Hematopoietic multipotent progenitor cell treated with erythropoietin and hydrocortisone succinate and interleukin-3 and kit ligand, for 8 days (in vitro differentiated cells): ENCODE results near the gene TMEM232.
"Not testable (repeated sequence)": the region's sequence is repeated elsewhere in the genome, so short reads cannot be mapped to it uniquely, and the experiment has no call there.

Source experiments
- DNase-seq: peaks from one replicate; pipeline ENCODE4 v3.0.0-alpha.2; 2015

Gene TMEM232

DNA sequence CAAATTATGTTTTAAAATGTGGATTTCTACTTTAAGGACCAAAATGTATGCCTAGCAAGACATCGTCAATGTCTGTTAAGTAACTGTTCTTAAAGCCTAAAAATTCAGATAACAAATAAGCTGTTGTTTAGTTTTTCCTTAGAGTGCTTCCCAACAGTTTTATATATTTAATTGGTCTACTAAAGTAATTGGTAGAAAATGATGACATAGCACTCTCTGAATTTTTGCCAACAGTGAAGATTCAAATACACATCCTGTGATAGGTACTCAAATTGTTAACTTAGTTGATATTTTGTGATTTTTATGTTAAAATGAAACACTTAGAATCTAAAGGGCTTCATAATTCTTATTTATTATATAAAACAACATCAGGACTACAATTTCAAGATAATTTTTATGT, 107.5 kb downstream of the TMEM232 start:
- no peak for DNase-seq

DNA sequence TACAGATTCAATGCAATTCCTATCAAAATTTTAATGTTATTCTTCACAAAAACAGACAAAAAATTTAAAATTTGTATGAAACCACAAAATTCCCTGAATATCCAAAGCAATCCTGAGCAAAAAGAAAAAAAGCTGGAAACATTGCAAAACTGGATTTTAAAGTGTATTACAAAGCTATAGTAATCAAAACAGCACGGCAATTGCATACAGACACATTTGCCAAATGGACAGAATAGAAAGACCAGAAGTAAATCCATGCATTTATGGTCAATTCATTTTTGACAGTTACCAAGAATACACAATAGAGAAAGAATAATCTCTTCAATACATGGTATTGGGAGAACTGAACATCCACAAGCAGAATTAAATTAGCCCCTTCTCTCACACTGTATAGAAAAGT, 110.5 kb downstream of the TMEM232 start:
- DNase-seq: no peak

- peak; percentile 91 for DNase-seq
Measured at GRCh38 chr5:110612794-110613247, 113.7 kb downstream of the TMEM232 start.

DNA sequence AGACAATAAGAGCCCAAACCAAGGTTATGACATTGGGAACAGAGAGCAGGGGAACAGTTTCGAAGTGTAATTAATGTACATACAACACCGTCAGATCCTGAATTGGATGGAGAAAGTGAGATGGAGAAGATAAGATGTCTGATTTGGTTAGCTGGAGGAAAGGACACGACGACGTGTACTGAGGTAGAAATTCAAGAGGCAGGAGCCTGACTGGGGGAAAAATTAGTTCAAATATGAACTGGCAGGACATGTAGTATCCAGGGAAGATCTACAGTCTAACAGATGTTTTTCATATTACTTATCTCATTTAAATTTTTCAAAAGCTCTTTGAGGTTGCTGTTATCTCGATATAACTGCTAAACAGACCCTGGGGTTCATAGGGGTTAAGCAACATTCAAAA, 114.7 kb downstream of the TMEM232 start:
- DNase-seq: no peak

- DNase-seq: no peak
Measured at GRCh38 chr5:110594866-110595265, 131.6 kb downstream of the TMEM232 start.

DNA sequence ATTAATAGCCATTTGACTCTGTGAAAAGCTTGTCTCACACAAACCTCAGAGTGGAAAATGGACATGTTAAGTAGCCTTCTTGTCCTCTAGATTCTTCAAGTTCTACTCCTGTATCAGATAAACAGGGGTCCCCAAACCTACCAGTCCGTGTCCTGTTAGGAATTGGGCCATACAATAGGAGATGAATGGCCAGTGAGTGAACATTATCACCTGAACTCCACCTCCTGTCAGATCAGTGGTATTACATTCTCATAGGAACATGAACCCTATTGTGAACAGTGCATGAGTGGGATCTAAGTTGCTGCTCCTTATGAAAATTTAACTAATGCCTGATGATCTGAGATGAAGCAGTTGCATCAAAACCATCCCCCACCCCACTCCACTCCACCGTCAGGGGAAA, 136.3 kb downstream of the TMEM232 start:
- DNase-seq: no peak

- DNase-seq: no peak
Measured at GRCh38 chr5:110588286-110588980, 138.0 kb downstream of the TMEM232 start.

GRCh38 chr5:110580625-110581024, 145.8 kb downstream of the TMEM232 start:
- no peak for DNase-seq

- DNase-seq: no peak
Measured at GRCh38 chr5:110572729-110573128, 153.7 kb downstream of the TMEM232 start.

- DNase-seq: no peak
Measured at GRCh38 chr5:110562191-110562590, 164.3 kb downstream of the TMEM232 start.

GRCh38 chr5:110561510-110561909, 165.0 kb downstream of the TMEM232 start:
- no peak for DNase-seq

GRCh38 chr5:110549301-110549700, 177.2 kb downstream of the TMEM232 start:
- no peak for DNase-seq

DNA sequence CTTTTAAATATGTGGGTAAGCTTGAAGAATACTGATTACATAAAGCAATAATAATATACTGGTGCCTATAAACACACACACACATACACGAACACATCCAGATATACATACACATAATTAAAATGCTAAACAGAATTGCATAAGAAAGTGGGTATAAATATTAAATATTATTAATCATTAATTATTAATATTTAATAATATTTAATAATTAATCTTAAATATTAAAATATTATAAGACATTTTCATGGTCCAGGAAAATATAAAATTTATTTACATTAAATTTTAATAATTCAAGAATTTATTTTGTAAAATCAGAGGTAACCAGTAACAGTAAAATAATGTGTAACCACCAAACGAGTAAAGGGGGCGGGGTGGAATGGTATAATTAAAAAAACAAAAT, 178.3 kb downstream of the TMEM232 start:
- no peak for DNase-seq

GRCh38 chr5:110547495-110547894, 179.0 kb downstream of the TMEM232 start:
- DNase-seq: no peak

DNA sequence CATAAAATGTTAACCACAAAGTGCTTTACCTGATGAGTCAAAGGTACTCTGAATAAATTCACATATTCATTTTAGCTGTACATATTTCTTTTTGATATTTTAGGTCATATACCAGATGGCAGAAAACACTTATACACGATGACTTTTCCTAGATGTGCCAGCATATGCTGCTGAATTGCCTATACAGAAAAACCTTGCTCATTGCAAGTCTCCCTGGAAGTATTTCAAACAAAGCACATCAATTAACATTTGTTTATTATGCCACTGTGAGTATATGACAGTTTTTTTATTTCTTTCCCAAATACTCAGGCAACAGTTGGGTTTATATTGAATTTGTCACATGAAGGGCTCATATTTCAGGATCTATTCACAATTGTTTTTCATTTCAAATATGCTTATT, 180.8 kb downstream of the TMEM232 start:
- DNase-seq: no peak

DNA sequence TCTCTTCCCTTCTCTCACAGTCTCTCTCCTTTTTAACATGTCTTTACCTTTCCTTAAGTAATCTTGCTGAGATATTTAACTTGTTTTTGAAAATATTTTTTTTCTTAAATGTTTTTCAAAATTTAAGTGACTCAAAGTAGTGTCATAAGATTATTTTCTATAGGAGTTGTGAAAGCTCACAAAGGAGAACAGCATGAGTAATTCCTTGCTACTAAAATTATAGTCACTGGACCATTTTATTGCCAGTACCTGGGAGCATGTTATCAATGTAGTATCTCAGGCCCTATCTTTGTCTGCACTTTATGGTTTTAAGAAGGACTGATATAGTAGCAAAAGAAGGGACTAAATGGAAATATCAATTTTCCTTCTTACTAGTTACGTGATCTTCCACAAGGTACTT, 181.9 kb downstream of the TMEM232 start:
- DNase-seq: no peak

GRCh38 chr5:110542949-110543348, 183.5 kb downstream of the TMEM232 start:
- DNase-seq: no peak

GRCh38 chr5:110536120-110537115, 190.1 kb downstream of the TMEM232 start:
- DNase-seq: no peak

DNA sequence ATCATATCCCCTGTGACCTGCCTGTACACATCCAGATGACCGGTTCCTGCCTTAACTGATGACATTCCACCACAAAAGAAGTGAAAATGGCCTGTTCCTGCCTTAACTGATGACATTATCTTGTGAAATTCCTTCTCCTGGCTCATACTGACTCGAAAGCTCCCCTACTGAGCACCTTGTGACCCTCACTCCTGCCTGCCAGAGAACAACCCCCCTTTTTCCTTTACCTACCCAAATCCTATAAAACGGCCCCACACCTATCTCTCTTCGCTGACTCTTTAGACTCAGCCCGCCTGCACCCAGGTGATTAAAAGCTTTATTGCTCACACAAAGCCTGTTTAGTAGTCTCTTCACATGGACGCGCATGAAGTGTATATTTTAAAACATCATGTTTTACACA, 191.3 kb downstream of the TMEM232 start:
- DNase-seq: not testable (repeated sequence)

- DNase-seq: no peak
Measured at GRCh38 chr5:110525762-110526161, 200.7 kb downstream of the TMEM232 start.

DNA sequence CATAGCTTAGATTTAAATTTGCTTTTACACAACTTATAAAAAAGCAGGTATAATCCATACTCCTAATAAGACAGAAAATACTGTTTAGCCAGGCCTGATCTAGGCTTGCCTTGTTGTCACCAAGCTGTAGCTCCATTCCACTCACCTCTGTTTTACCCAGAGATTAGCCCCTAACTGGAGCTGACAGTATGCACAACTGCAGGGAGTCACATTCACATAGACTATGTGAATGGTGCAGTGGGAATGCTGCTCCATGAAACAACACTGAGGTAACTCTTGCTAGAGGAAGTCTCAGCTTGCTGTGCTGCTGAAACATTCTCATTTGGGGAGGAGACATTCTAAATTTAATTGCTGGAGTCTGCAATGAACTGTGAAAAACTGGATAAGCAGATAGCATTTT, 209.1 kb downstream of the TMEM232 start:
- no peak for DNase-seq

DNA sequence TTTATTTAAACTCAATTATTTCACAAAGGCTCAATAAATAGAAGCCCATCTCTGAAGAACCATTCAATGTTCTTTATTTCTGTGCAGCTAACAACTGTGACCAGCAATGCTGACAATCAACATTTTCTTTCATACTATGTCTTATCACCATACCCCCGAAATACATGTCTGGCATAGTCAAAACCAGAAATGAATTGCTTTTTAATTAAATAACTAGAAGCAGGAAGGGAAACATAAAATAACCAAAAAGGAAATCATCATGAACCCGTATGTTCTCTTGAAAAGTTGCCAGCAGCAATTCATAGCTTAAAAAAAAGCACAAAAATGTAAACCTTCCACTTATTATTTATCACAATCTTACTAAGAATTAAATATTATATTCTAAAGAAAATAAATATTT, 212.4 kb downstream of the TMEM232 start:
- DNase-seq: no peak

DNA sequence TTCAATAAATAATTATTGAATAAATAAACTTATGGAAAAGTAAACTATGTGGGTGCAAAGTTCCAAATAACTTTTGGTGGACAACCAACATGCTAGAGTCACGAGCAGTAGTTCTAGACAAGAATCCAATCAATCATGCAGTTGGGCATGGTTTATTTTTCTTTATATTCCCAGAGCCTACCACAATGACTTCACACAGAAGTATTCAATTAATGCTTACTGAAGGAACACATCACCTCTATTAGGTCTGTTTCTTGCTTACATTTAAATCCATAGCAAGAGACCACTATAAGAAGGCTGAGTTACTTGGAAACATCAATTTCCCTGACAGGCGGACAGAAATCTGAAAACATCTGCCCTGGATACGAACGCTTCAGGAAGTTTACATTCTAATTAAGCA, 214.2 kb downstream of the TMEM232 start:
- DNase-seq: no peak

DNA sequence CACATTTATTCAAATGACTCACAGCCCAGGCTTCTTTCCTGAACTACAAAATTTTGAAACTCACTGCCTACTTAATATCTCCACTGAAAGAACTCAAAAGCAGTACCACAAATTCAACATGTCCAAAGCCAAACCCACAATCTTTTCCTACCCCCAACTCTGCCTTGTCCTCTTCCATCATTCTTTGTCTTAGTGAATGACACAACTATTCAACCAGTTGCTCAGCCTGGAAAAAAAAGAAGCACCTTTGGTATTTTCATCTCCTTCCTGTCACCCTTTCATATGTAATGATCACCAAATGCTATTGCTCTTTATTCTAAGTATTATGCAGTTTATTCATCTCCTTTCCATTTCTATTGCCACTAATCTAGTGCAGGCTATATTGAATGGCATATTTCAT, 216.3 kb downstream of the TMEM232 start:
- no peak for DNase-seq
